Spleen (tissue), 7 donors: Measurements from ENCODE around the gene SLC28A1.

Source experiments
- POLR2A ChIP-seq, 3 donors: fragments of 450-650 bp; IDR thresholded peaks; one replicate each; pipeline ENCODE4 v1.5.1; 2017; ENCODE audit warnings: antibody characterized with exemption in 3 of 3, mild to moderate bottlenecking in 1 of 3
- TF ChIP-seq, protein P1 (sequence below), 11 experiments: fragments of 200-600 bp in 7 of 11; fragments of 450-650 bp in 4 of 11; sonication (generic) in 4 of 11; IDR thresholded peaks in 8 of 11; conservative IDR thresholded peaks in 3 of 11; 1 replicate in 7 of 11; 2 replicates in 4 of 11; pipeline versions ENCODE4 v1.4.0 to v1.8.0; 2016 to 2021; ENCODE audit warnings: antibody characterized with exemption in 11 of 11, inconsistent platforms in 4 of 11, mild to moderate bottlenecking in 1 of 11
- donor health status: DM: no; HTN: no; CAD: no; lungs with moderate emphysema.
- donor health status: DM: no; HTN: no; CAD: no.
- donor health status: DM: no; HTN: no; CAD: no.

DNA sequence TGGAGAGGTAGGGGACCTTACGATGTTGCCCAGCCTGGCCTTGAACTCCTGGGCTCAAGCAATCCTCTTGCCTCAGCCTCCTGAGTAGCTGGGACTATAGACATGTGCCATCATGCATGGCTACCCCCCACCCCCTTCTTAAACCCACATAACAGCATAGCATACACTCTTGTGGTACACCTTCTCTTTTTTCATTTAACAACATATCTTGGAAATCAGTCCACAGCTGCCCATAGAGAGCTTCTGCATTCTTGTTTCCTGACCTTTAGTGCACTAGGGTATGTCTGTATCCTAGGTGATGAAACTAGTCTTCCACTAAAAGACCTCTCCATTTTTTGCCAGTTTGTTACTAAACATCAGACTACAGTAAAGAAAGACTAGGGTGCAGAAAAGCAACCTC lies 33.0 kb downstream of the SLC28A1 start:
- TF ChIP-seq, protein P1, sequence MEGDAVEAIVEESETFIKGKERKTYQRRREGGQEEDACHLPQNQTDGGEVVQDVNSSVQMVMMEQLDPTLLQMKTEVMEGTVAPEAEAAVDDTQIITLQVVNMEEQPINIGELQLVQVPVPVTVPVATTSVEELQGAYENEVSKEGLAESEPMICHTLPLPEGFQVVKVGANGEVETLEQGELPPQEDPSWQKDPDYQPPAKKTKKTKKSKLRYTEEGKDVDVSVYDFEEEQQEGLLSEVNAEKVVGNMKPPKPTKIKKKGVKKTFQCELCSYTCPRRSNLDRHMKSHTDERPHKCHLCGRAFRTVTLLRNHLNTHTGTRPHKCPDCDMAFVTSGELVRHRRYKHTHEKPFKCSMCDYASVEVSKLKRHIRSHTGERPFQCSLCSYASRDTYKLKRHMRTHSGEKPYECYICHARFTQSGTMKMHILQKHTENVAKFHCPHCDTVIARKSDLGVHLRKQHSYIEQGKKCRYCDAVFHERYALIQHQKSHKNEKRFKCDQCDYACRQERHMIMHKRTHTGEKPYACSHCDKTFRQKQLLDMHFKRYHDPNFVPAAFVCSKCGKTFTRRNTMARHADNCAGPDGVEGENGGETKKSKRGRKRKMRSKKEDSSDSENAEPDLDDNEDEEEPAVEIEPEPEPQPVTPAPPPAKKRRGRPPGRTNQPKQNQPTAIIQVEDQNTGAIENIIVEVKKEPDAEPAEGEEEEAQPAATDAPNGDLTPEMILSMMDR (IDR thresholded peaks at IDR 0.05 in 8 of 11, conservative IDR thresholded peaks at IDR 0.05 in 3 of 11) = no peak
- no peak for TF ChIP-seq POLR2A (IDR thresholded peaks at IDR 0.05)
